ENCODE data around the gene IRF2. TPM values are rescaled to one million over a fixed set of nuclear protein-coding genes. Genes with fewer than 3 reads are reported as not detected.
"Not testable (repeated sequence)": the region's sequence is repeated elsewhere in the genome, so short reads cannot be mapped to it uniquely, and the experiment has no call there.

The IRF2 gene
- total RNA-seq, 2 experiments from 2014 or later, result 11.4 to 14.9 TPM

DNA sequence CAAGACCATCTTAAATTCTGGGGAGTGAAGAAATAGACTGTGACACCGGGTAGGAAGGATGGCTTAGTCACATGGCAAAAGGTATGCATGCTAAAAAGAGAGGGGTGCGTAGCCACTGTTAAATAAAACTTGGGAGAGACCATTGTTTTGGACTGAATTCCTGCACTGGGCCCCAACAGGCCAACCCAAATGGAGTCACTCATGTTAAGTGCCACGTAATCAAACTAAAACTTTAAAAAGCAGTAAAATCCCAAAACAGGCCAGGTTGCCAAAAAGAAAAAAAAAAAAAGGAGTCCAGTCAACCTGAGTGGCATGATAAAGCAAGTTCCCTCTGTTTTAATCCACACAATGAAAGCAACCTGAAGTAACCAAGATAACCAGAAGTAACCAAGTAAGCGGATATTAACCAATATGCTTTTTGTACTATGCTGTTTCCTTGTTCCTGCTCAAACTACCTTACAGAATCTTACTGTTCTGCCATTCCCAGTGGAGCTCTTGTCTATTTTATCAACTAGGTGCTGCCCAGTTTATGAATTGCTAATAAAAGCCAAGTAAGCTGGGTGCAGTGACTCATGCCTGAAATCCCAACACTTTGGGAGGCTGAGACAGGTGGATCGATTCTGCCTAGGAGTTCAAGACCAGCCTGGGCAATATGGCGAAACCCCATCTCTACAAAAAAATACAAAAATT is 132.0 kb downstream of the IRF2 start:
- Mint-ChIP-seq H3K4me1 (ENCODE audit: low read depth) (peaks cover 17% of the 10 kb centered on the region), H3K36me3 (ENCODE audit: low read depth) (no peaks in the 10 kb centered on the region), H3K27me3 (peaks cover 4% of the 10 kb centered on the region), H3K9me3 (peaks cover 3% of the 10 kb centered on the region), H3K4me3 (peak overlapping the region; percentile 7), H3K27ac (no peak overlapping the region)
- ATAC-seq (ENCODE audit: poor library complexity) (no peak), DNase-seq (no peak)
- Histone ChIP-seq H3K36me3 (ENCODE audit: insufficient read depth, low read length) (no peaks in the 10 kb centered on the region), H3K4me3 (ENCODE audit: low read length) (no peak overlapping the region), H3K27me3 (ENCODE audit: control insufficient read depth in 1 of 2, insufficient read depth in 2 of 2, low read length in 2 of 2) (peaks cover 0 to 2% of the 10 kb centered on the region in 2 experiments), H3K4me1 (ENCODE audit: insufficient read depth, low read length) (peaks cover 9% of the 10 kb centered on the region), H3K9me3 (ENCODE audit: control insufficient read depth in 1 of 2, insufficient read depth in 1 of 2, low read length in 2 of 2) (peaks cover 0 to 6% of the 10 kb centered on the region in 2 experiments), H3K27ac (ENCODE audit: low read depth in 1 of 2, low read length in 2 of 2) (no peak overlapping the region)
- intact Hi-C loops (cut with DNase I, micrococcal nuclease), result no loop called here
- TF ChIP-seq, protein P1, sequence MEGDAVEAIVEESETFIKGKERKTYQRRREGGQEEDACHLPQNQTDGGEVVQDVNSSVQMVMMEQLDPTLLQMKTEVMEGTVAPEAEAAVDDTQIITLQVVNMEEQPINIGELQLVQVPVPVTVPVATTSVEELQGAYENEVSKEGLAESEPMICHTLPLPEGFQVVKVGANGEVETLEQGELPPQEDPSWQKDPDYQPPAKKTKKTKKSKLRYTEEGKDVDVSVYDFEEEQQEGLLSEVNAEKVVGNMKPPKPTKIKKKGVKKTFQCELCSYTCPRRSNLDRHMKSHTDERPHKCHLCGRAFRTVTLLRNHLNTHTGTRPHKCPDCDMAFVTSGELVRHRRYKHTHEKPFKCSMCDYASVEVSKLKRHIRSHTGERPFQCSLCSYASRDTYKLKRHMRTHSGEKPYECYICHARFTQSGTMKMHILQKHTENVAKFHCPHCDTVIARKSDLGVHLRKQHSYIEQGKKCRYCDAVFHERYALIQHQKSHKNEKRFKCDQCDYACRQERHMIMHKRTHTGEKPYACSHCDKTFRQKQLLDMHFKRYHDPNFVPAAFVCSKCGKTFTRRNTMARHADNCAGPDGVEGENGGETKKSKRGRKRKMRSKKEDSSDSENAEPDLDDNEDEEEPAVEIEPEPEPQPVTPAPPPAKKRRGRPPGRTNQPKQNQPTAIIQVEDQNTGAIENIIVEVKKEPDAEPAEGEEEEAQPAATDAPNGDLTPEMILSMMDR (IDR thresholded peaks at IDR 0.05), result no peak
- ChIA-PET POLR2A (no interaction called here), CTCF (no interaction called here)

GRCh38 chr4:184339398-184340193 is 134.8 kb downstream of the IRF2 start:
- H3K36me3 Mint-ChIP-seq (ENCODE audit: low read depth); H3K4me3 ChIP-seq (ENCODE audit: low read length); H3K27me3 Mint-ChIP-seq; H3K36me3 ChIP-seq (ENCODE audit: insufficient read depth, low read length); H3K4me3 Mint-ChIP-seq; ATAC-seq (ENCODE audit: poor library complexity); H3K9me3 Mint-ChIP-seq; H3K27me3 ChIP-seq (ENCODE audit: control insufficient read depth in 1 of 2, insufficient read depth in 2 of 2, low read length in 2 of 2); CTCF ChIA-PET; H3K27ac ChIP-seq (ENCODE audit: low read depth in 1 of 2, low read length in 2 of 2); H3K27ac Mint-ChIP-seq; intact Hi-C loops (cut with DNase I, micrococcal nuclease); H3K9me3 ChIP-seq (ENCODE audit: control insufficient read depth in 1 of 2, insufficient read depth in 1 of 2, low read length in 2 of 2): not testable (repeated sequence)
- POLR2A ChIA-PET, result interaction anchor here (1.0 kb wide), 1 partner anchor 11 kb away, joined by 3 read pairs; no protein-coding TSS in a partner anchor
- peaks cover 21% of the 10 kb centered on the region for H3K4me1 Mint-ChIP-seq (ENCODE audit: low read depth)
- peaks cover 13% of the 10 kb centered on the region for H3K4me1 ChIP-seq (ENCODE audit: insufficient read depth, low read length)
- peak in 2 of 14 experiments; percentile 28 to 54 for DNase-seq

GRCh38 chr4:184337907-184338306 is 136.4 kb downstream of the IRF2 start:
- Mint-ChIP-seq H3K27ac (no peak overlapping the region), H3K36me3 (ENCODE audit: low read depth) (no peaks in the 10 kb centered on the region), H3K9me3 (peaks cover 3% of the 10 kb centered on the region), H3K27me3 (no peaks in the 10 kb centered on the region), H3K4me1 (ENCODE audit: low read depth) (peaks cover 5% of the 10 kb centered on the region), H3K4me3 (no peak overlapping the region)
- Histone ChIP-seq H3K9me3 (ENCODE audit: control insufficient read depth in 1 of 2, insufficient read depth in 1 of 2, low read length in 2 of 2) (peaks cover 0 to 6% of the 10 kb centered on the region in 2 experiments), H3K27me3 (ENCODE audit: control insufficient read depth in 1 of 2, insufficient read depth in 2 of 2, low read length in 2 of 2) (no peaks in the 10 kb centered on the region), H3K4me3 (ENCODE audit: low read length) (no peak overlapping the region), H3K36me3 (ENCODE audit: insufficient read depth, low read length) (no peaks in the 10 kb centered on the region), H3K27ac (ENCODE audit: low read depth in 1 of 2, low read length in 2 of 2) (no peak overlapping the region), H3K4me1 (ENCODE audit: insufficient read depth, low read length) (peaks cover 4% of the 10 kb centered on the region)
- TF ChIP-seq, protein P1 (IDR thresholded peaks at IDR 0.05), result no peak
- ChIA-PET POLR2A (no interaction called here), CTCF (no interaction called here)
- intact Hi-C loops (cut with DNase I, micrococcal nuclease), result no loop called here
- ATAC-seq (ENCODE audit: poor library complexity) (no peak), DNase-seq (no peak)

Other genes with a start within 250 kb of the IRF2 start
- gene CASP3, start 174.9 kb upstream of the IRF2 start, total RNA-seq, result 10 to 100 TPM; 11.9 to 12.2 TPM
- gene PRIMPOL, start 175.2 kb upstream of the IRF2 start, total RNA-seq, result 1 to 10 TPM; 4.2 TPM